ENCODE measurements around the gene AGBL1. TPM values are rescaled to one million over a fixed set of nuclear protein-coding genes. Genes with fewer than 3 reads are reported as not detected.

AGBL1 gene
- total RNA-seq, 4 donors from 2014 or later: 0.32 to 0.40 TPM; not detected in 2

DNA sequence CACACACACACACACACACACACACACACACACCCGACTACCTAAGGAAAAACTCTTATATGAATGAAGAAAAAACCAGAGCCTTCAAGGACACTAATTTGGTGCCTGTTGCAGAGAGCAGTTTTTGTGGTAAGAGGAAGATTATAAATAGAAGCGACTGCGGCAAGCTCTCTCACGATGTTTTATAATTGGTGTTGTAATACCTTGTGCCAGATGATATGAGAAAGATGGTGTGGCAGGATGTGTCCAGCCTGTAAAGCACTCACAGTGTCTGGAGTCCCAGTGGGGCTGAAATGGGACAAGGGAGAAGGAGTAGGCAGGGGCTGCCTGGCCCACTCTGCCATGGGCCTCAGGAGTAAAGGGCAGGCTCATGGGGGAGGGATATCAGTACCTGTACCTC is 839.9 kb downstream of the AGBL1 start:
- WGBS, 2 donors (ENCODE audit: low coverage in 1 of 2): 71% methylated on average over 4 of the region's 4 CpGs
- H3K27ac ChIP-seq: no peak overlapping the region
- in situ Hi-C loops (cut with MboI; ENCODE audit: low pct_ligation_motif_present in 1 of 4, low pct_unique_long_range_greater_than_20kb in 1 of 4, low sequenced_read_pairs in 3 of 4) (no loop called here), intact Hi-C loops (cut with DNase I; ENCODE audit: low total_unique reads) (no loop called here)
- no peaks in the 10 kb centered on the region for H3K9me3 ChIP-seq
- DNase-seq: no peak
- no peaks in the 10 kb centered on the region for H3K27me3 ChIP-seq
- no peak for TF ChIP-seq POLR2AphosphoS5 (IDR thresholded peaks at IDR 0.05)
- no peak for TF ChIP-seq POLR2A (IDR thresholded peaks at IDR 0.05)
- no peaks in the 10 kb centered on the region for H3K4me1 ChIP-seq
- no peaks in the 10 kb centered on the region for H3K36me3 ChIP-seq
- H3K4me3 ChIP-seq: no peak overlapping the region

DNA sequence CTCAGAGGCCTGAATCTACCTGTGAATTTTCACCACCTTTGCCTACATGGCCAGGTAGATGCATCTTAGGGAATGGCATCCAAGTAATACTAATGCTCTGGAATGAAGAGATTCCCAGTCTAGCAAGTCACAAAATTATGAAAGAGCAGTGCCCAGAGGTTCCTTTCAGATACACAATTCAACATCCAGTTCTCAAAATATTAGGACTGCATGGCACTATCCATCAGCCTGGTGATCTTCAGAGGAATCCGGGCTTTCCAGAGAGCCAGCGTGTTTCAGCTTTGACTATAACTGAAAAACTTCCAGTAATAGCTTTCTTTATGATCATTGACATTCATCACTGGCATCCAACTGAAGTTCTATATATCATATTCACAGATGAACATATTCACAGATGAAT is 849.8 kb downstream of the AGBL1 start:
- H3K27me3 ChIP-seq: no peaks in the 10 kb centered on the region
- no peaks in the 10 kb centered on the region for H3K4me1 ChIP-seq
- no peak for DNase-seq
- in situ Hi-C loops (cut with MboI; ENCODE audit: low pct_ligation_motif_present in 1 of 4, low pct_unique_long_range_greater_than_20kb in 1 of 4, low sequenced_read_pairs in 3 of 4) (no loop called here), intact Hi-C loops (cut with DNase I; ENCODE audit: low total_unique reads) (no loop called here)
- H3K27ac ChIP-seq: no peak overlapping the region
- no peak overlapping the region for H3K4me3 ChIP-seq
- H3K9me3 ChIP-seq: no peaks in the 10 kb centered on the region
- H3K36me3 ChIP-seq: no peaks in the 10 kb centered on the region
- TF ChIP-seq POLR2A (IDR thresholded peaks at IDR 0.05): no peak
- no peak for TF ChIP-seq EP300 (IDR thresholded peaks at IDR 0.05; ENCODE audit: low read depth)
- TF ChIP-seq, protein P1, sequence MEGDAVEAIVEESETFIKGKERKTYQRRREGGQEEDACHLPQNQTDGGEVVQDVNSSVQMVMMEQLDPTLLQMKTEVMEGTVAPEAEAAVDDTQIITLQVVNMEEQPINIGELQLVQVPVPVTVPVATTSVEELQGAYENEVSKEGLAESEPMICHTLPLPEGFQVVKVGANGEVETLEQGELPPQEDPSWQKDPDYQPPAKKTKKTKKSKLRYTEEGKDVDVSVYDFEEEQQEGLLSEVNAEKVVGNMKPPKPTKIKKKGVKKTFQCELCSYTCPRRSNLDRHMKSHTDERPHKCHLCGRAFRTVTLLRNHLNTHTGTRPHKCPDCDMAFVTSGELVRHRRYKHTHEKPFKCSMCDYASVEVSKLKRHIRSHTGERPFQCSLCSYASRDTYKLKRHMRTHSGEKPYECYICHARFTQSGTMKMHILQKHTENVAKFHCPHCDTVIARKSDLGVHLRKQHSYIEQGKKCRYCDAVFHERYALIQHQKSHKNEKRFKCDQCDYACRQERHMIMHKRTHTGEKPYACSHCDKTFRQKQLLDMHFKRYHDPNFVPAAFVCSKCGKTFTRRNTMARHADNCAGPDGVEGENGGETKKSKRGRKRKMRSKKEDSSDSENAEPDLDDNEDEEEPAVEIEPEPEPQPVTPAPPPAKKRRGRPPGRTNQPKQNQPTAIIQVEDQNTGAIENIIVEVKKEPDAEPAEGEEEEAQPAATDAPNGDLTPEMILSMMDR (IDR thresholded peaks at IDR 0.05): no peak
- TF ChIP-seq POLR2AphosphoS5 (IDR thresholded peaks at IDR 0.05): no peak
- WGBS, 2 donors (ENCODE audit: low coverage in 1 of 2): 86% methylated on average over 2 of the region's 2 CpGs; no CpG with 5 or more reads in 1 of the 2 donors

DNA sequence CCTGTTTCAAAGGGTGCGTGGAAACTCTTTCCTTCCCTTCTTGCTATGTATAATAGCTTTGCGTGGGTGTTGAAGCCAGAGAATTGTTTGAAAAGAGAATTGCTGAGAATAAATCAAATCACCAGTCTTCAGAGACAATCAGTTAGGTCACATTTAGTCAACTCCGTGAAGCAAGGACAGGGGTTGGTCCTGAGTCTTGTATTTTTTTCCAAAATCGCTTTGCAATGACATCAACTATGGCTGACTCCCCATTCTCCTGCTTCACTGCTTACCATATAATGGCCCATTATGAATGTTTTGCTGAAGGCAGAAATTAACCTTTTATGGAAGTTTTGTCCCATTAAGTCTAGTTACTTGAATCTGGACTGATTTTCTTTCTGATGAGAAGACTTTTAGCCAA is 852.8 kb downstream of the AGBL1 start:
- Histone ChIP-seq H3K27me3 (no peaks in the 10 kb centered on the region), H3K4me3 (no peak overlapping the region), H3K27ac (no peak overlapping the region), H3K9me3 (no peaks in the 10 kb centered on the region), H3K4me1 (no peaks in the 10 kb centered on the region), H3K36me3 (no peaks in the 10 kb centered on the region)
- 71 to 74% methylated on average over 4 of the region's 4 CpGs for WGBS, 2 donors (ENCODE audit: low coverage in 1 of 2)
- intact Hi-C loops (cut with DNase I; ENCODE audit: low total_unique reads) (no loop called here), in situ Hi-C loops (cut with MboI; ENCODE audit: low pct_ligation_motif_present in 1 of 4, low pct_unique_long_range_greater_than_20kb in 1 of 4, low sequenced_read_pairs in 3 of 4) (no loop called here)
- TF ChIP-seq EP300 (IDR thresholded peaks at IDR 0.05; ENCODE audit: low read depth): no peak
- TF ChIP-seq, protein P1 (IDR thresholded peaks at IDR 0.05): no peak
- no peak for TF ChIP-seq POLR2A (IDR thresholded peaks at IDR 0.05)
- no peak for DNase-seq

DNA sequence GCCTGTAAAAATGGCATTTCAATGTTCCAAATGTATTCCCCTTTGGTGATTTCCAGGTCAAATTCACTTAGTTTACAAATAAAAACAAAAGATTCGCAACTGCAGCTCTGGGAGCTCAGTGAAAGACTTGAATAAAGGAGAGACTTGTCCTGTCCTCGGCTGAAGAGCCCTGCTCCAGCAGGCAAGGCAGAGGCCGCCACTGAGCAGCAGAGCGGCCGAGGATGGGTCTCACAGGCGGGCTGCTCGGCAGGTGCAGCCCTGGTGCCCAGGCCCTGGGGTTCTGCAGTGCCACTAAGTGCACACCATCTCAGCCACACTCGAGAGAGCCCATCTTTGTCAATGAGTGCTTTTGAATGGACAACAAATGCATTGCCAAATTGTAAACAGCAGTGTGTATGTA is 856.2 kb downstream of the AGBL1 start:
- in situ Hi-C loops (cut with MboI; ENCODE audit: low pct_ligation_motif_present in 1 of 4, low pct_unique_long_range_greater_than_20kb in 1 of 4, low sequenced_read_pairs in 3 of 4): no loop called here
- intact Hi-C loops (cut with DNase I; ENCODE audit: low total_unique reads): no loop called here
- Histone ChIP-seq H3K4me1 (no peaks in the 10 kb centered on the region), H3K36me3 (no peaks in the 10 kb centered on the region), H3K27ac (no peak overlapping the region), H3K27me3 (no peaks in the 10 kb centered on the region), H3K4me3 (no peak overlapping the region), H3K9me3 (no peaks in the 10 kb centered on the region)
- WGBS, 2 donors (ENCODE audit: low coverage in 1 of 2): 69 to 80% methylated on average over 1 to 8 of the region's 8 CpGs
- TF ChIP-seq, protein P1 (IDR thresholded peaks at IDR 0.05): no peak
- TF ChIP-seq POLR2A (IDR thresholded peaks at IDR 0.05) (no peak), POLR2AphosphoS5 (IDR thresholded peaks at IDR 0.05) (no peak), EP300 (IDR thresholded peaks at IDR 0.05; ENCODE audit: low read depth) (no peak)
- no peak for DNase-seq

DNA sequence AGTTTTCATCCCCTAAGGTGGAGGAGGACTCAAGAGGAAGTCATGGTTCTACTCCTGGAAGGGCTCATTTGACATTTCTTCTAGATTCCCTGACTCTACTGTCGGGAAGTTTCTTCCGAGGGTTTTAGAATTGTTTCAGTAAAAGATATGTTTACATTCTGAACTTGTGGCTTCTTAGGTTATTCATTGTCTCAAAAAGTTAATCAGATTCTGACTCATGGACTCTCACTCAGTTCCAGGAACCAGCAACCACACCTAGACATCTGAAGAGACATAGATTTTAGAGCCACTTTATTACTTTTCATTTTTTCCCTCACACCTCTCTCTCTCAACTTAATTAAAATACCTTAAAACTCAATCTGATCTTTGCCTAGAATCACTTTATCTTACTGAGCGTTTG is 862.6 kb downstream of the AGBL1 start:
- no peak for TF ChIP-seq POLR2AphosphoS5 (IDR thresholded peaks at IDR 0.05)
- in situ Hi-C loops (cut with MboI; ENCODE audit: low pct_ligation_motif_present in 1 of 4, low pct_unique_long_range_greater_than_20kb in 1 of 4, low sequenced_read_pairs in 3 of 4): no loop called here

More for the DNA sequence above, 862.6 kb downstream of the AGBL1 start:
- no peak overlapping the region for H3K27ac ChIP-seq
- H3K36me3 ChIP-seq: no peaks in the 10 kb centered on the region
- no peaks in the 10 kb centered on the region for H3K9me3 ChIP-seq
- no peaks in the 10 kb centered on the region for H3K27me3 ChIP-seq
- DNase-seq: no peak
- intact Hi-C loops (cut with DNase I; ENCODE audit: low total_unique reads): no loop called here
- no peaks in the 10 kb centered on the region for H3K4me1 ChIP-seq
- 76 to 84% methylated on average over 3 of the region's 3 CpGs for WGBS, 2 donors (ENCODE audit: low coverage in 1 of 2)
- no peak overlapping the region for H3K4me3 ChIP-seq

Data from transverse colon (tissue), 4 donors.